GM20000 (cell line): ENCODE data around the gene MPST.

Experiments used
- DNase-seq: peaks from one replicate; pipeline ENCODE4 v3.0.0; 2012; ENCODE audit warnings: low spot score
- CTCF ChIP-seq: IDR thresholded peaks from 2 replicates; pipeline ENCODE4 v1.5.1; 2012; ENCODE audit warnings: mild to moderate bottlenecking, control low read depth; ENCODE audit errors: extremely low read depth, missing control alignments

MPST gene

GRCh38 chr22:37061611-37062375, 42.3 kb downstream of the MPST start:
- DNase-seq: no peak

GRCh38 chr22:37062376-37062675, 42.8 kb downstream of the MPST start:
- no peak for DNase-seq
- TF ChIP-seq CTCF: no peak

More at GRCh38 chr22:37061611-37062375, 42.3 kb downstream of the MPST start:
- no peak for TF ChIP-seq CTCF

- no peak for DNase-seq
- no peak for TF ChIP-seq CTCF
These were observed 43.3 kb downstream of the MPST start for GRCh38 chr22:37062702-37063381.

GRCh38 chr22:37063431-37064420, 44.2 kb downstream of the MPST start:
- no peak for DNase-seq

GRCh38 chr22:37064553-37064952, 45.0 kb downstream of the MPST start:
- DNase-seq: no peak
- TF ChIP-seq CTCF: no peak

More at GRCh38 chr22:37063431-37064420, 44.2 kb downstream of the MPST start:
- no peak for TF ChIP-seq CTCF

- no peak for TF ChIP-seq CTCF
- DNase-seq: no peak
These were observed 45.6 kb downstream of the MPST start for GRCh38 chr22:37065180-37065579.

GRCh38 chr22:37065961-37066360, 46.4 kb downstream of the MPST start:
- no peak for TF ChIP-seq CTCF

More at GRCh38 chr22:37065961-37066360, 46.4 kb downstream of the MPST start:
- no peak for DNase-seq
